DMS53 treated with DMSO at 0.1 percent for 48 hours (cell line): ENCODE results near the gene GPR15LG.
A peak's percentile ranks its signal among the peaks of the same experiment; 100 is the strongest.
"Not testable (repeated sequence)": the region's sequence is repeated elsewhere in the genome, so short reads cannot be mapped to it uniquely, and the experiment has no call there.

ENCODE experiments used
- DNase-seq: peaks from one replicate; lab custom pipeline; 2025; ENCODE audit not compliant: unreplicated experiment; lab: John Stamatoyannopoulos, UW

GPR15LG gene

DNA sequence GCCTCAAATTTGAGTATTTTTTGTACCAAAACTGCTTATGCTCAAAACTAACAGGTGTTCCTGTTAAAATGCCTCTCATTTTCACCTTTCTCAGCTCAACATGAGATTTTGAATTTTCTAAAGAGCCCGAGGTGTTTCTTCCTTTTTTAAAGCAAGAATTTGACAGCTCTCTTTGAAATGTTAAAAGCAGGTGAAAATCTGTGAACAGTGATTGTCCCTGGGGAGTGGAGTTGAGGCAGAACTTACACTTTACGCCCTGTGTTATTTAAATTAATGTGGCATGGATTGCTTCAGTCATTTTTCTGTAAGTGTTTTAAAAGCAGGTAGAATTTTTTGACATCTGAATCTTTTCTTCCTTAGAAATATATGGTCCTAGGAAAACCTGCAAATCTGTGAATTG lies 9.2 kb upstream of the GPR15LG start:
- DNase-seq, result no peak

GRCh38 chr10:84166620-84167288 lies 6.8 kb upstream of the GPR15LG start:
- no peak for DNase-seq

DNA sequence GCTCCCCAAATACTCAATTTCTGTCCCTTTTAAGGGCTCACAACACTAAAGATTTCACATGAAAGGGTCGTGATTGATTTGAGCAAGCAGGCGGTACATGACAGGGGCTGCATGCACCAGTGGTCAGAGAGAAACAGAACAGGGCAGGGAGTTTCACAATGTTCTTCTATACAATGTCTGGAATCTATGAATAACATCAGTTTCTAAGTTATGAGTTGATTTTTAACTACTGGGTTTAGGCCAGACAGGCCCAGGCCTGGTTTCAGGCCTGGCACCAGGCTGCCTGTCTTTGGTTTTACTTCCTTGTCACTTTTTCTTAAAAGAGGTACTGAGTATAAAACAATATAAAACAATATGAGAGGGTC lies 6.3 kb upstream of the GPR15LG start:
- not testable (repeated sequence) for DNase-seq

GRCh38 chr10:84168382-84168781 lies 5.2 kb upstream of the GPR15LG start:
- not testable (repeated sequence) for DNase-seq

DNA sequence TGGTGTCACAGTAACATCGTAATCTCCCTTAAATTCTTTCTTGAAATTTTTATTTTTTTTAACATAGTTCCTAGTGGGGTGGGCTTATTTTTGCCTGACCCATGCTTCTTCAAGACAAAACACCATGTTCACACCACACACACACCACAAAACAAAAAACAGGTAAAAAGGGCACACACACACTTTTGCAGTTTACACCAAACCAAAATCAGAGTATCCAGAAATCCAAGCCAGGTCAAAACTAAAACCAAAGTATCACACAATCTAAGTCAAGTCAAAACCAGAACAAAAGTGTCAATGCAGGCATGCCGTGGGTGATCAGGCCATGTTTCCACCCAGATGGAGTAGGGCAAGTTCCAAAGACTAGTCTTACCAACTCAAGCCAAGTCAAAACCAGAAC lies 2.4 kb upstream of the GPR15LG start:
- DNase-seq, result not testable (repeated sequence)

GRCh38 chr10:84171700-84172466 lies 1.7 kb upstream of the GPR15LG start:
- DNase-seq, result not testable (repeated sequence)

- no peak for DNase-seq
Observed at GRCh38 chr10:84172467-84173356, 889 bp upstream of the GPR15LG start.

GRCh38 chr10:84175436-84175835 lies 1.8 kb downstream of the GPR15LG start:
- no peak for DNase-seq

DNA sequence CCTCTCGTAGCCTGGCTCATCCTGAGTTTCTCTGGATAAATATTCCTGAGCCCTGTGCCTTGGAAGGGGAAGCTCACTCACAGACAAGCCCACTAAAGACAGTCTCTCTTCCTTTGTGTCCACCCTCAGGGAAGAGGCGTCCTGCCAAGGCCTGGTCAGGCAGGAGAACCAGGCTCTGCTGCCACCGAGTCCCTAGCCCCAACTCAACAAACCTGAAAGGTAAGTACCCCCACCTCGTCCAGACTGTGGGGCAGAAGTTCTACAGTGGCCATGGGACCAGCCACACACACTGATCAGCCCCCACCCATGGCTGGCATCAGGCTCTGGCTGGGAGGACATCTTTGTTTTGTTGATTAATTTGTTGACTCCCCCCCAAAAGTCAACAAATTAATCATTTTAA lies 2.8 kb downstream of the GPR15LG start:
- no peak for DNase-seq

- no peak for DNase-seq
Observed at GRCh38 chr10:84176836-84177474, 3.4 kb downstream of the GPR15LG start.

GRCh38 chr10:84177541-84178141 lies 4.0 kb downstream of the GPR15LG start:
- no peak for DNase-seq

GRCh38 chr10:84178160-84178609 lies 4.6 kb downstream of the GPR15LG start:
- no peak for DNase-seq

DNA sequence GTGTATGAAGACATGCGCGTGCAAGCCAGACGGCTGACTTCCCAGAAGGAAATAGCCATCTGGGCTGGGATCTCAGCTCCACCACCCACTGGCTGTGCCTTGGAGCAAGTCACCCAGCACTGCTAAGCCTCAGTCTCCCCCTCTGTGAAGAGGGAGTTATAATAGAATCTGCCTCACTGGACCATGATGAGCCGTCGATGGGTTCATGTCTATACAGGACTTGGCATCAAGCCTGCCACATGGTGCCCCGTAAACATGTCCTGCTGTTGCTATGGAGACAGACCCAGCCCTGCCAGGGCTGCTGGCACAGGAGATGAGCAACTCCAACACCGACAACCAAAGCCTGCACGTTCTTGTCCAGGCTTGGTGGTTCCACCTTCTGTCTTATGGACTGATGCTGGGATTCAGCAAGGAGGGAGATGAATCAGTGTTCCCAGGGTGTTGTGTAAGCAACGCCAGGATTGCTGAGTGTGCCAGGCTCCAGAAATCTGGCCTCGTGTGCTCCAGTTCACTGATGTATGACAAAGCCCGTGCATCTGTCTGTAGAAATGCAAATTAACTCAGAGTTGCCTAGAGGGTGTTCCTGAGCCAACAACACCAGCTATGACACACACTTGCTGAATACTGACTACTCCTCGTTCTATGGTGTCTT lies 5.6 kb downstream of the GPR15LG start:
- DNase-seq, result peak; percentile 46

DNA sequence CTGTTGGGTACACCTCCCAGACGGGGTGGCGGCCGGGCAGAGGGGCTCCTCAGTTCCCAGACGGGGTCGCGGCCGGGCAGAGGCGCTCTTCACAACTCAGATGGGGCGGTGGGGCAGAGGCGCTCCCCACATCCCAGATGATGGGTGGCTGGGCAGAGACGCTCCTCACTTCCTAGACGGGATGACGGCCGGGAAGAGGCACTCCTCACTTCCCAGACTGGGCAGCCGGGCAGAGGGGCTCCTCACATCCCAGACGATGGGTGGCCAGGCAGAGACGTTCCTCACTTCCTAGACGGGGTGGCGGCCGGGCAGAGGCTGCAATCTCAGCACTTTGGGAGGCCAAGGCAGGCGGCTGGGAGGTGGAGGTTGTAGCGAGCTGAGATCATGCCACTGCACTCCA lies 6.8 kb downstream of the GPR15LG start:
- not testable (repeated sequence) for DNase-seq

GRCh38 chr10:84181631-84182030 lies 8.0 kb downstream of the GPR15LG start:
- DNase-seq, result no peak

DNA sequence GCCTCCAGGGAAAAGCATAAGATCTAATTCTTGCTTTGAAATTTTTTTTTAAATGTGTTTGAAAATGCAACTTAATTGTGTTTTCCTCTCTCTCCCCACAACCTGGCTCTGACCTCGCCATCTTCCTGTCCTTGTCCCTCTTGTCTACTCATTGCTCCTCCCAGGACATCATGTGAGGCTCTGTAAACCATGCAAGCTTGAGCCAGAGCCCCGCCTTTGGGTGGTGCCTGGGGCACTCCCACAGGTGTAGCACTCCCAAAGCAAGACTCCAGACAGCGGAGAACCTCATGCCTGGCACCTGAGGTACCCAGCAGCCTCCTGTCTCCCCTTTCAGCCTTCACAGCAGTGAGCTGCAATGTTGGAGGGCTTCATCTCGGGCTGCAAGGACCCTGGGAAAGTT lies 10.9 kb downstream of the GPR15LG start:
- DNase-seq, result no peak

GRCh38 chr10:84185526-84186175 lies 12.1 kb downstream of the GPR15LG start:
- DNase-seq, result no peak

DNA sequence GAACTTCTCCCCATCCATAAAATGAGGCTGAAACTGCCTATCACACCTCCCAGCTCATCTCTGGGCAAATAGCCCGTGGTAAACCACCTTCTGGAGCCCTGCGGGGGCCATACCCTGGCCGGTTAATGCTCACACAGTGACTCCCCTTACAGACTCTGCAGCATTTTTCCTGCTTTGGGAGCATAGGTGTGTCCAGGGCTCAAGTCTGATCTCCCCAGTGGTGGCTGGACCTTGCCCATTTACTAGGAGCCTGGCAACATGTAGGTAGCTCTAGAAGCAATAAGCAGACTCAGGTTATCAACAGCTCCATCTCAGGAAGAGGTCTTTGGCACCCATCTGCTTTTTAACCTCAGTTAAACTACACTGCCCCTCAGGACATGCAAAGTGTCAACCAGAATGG lies 15.2 kb downstream of the GPR15LG start:
- DNase-seq, result no peak

GRCh38 chr10:84190621-84191020 lies 17.0 kb downstream of the GPR15LG start:
- no peak for DNase-seq

DNA sequence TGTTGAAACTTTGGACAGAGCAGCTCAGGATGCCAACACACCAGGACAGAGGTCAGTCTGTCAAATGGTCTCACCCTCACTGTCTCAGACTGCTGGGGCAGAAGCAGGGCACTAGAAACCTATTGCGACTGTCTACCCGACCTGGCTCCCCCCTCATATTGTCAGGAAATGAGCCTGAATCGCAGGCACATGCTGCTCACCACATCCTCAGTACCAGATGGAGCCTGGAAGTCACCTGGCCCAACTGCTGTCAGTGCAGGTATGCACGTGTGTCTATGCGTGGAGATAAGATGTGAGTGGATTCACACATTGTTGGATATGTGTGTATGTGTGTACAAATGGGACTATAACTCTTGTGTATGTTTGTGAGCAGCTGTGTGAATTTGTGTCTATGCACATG lies 17.5 kb downstream of the GPR15LG start:
- no peak for DNase-seq
